Pancreas (tissue), 10 donors: ENCODE data around the gene ADGRG6. TPM values are rescaled to one million over a fixed set of nuclear protein-coding genes. Genes with fewer than 3 reads are reported as not detected.

ENCODE experiments used
- ATAC-seq, 4 donors: fragments of 200-7000 bp; cut with Tn5 transposase; one replicate each; pipeline versions ENCODE4 v1.8.0 to v1.9.1; 2020; ENCODE audit warnings: mild to moderate bottlenecking in 4 of 4, moderate library complexity in 4 of 4
- DNase-seq, 6 donors: peaks; one replicate each; pipeline ENCODE4 v3.0.0-alpha.2; 2020
- FAIRE-seq: peaks from 2 replicates; lab custom pipeline; 2012; peaks lifted over from hg19 to GRCh38; lab: Jason Lieb, UNC
- H3K27ac ChIP-seq, 4 donors: fragments of 200-600 bp; sonication (generic); 1 replicate in 3 of 4; 2 replicates in 1 of 4; pipeline versions ENCODE4 v1.5.0 to v1.8.0; 2020
- H3K27me3 ChIP-seq, 4 donors: fragments of 200-600 bp; one replicate each; pipeline ENCODE4 v1.8.0; 2021
- H3K36me3 ChIP-seq, 3 donors: fragments of 200-600 bp; sonication (generic) in 1 of 3; one replicate each; pipeline versions ENCODE4 v1.5.0 to v1.8.0; 2020 to 2021
- H3K4me1 ChIP-seq, 3 donors: fragments of 200-600 bp; one replicate each; pipeline ENCODE4 v1.8.0; 2021
- H3K4me3 ChIP-seq, 4 donors: fragments of 200-600 bp; sonication (generic) in 2 of 4; one replicate each; pipeline versions ENCODE4 v1.5.0 to v1.8.0; 2020 to 2021
- H3K9me3 ChIP-seq, 4 donors: fragments of 200-600 bp; one replicate each; pipeline ENCODE4 v1.8.0; 2021
- WGBS, 2 donors: extraction: QIAGEN DNeasy Blood & Tissue Kit; methylation state at CpG; one replicate each; pipeline ENCODE4 v1.1.7; 2013; 5-methylcytosine and 5-hydroxymethylcytosine counted together
- intact Hi-C, 3 donors: fragments of 100-400 bp; cut with DNase I; formaldehyde crosslinking; loops; one replicate each; pipeline versions ENCODE4 v1.11.1 to v1.14.2; 2022
- polyA plus RNA-seq, 2 donors: library from polyadenylated mRNA; stranded (reverse); fragments of 200-250 nt; gene quantifications; one replicate each; pipeline ENCODE4 v1.2.3, GENCODE V29; 2013
- total RNA-seq, 6 donors: library from RNA; stranded (reverse); fragmentation: NEBNext Ultra II Directional in 4 of 6; extraction: Animal tissue kit (Norgen Biotek cat#: 25700) in 4 of 6; gene quantifications; one replicate each; pipeline versions ENCODE4 v1.2.1 to v1.2.4, GENCODE V29; 2021 to 2023
- TF ChIP-seq, protein P1 (sequence below), 4 donors: fragments of 200-600 bp; sonication (generic) in 3 of 4; IDR thresholded peaks; one replicate each; pipeline versions ENCODE4 v1.5.0 to v1.8.0; 2021; ENCODE audit warnings: antibody characterized with exemption in 4 of 4
- donor health status: healthy with polysubstance abuse.
- donor health status: DM: no; HTN: no; CAD: no; lungs with moderate emphysema.
- donor health status: DM: no; HTN: no; CAD: no.
- donor health status: control.
- donor health status: control.
- donor health status: Bipolar disorder and iron deficiency.
- donor health status: DM: yes; HTN: yes; CAD: no.
- donor health status: DM: no; HTN: no; CAD: no.
- donor health status: DM: no; HTN: no; CAD: no.
- donor health status: DM: yes; HTN: yes; CAD: no.

The ADGRG6 gene
- total and polyA plus RNA-seq, 8 donors, result 1.6 to 10.7 (median 4.2) TPM

DNA sequence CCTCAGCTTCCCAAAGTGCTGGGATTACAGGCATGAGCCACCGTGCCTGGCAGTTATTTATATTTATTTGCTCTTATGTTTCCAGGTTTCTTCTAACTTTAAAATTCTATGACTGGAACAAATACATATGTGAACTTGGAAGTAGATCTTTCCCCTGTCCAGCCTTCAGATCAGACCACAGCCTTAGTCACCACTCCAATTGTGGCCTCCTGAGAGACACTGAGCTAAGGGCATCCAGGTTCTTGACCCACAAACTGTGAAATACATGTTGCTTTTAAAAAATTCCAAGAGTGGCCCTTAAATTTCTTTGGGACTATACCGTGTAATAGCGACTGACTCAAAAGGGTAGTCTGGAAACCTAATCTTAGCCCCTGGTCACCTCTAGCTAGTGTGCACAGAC lies 1.5 kb upstream of the ADGRG6 start:
- intact Hi-C loops, result no loop called here
- H3K9me3 ChIP-seq, result no peaks in the 10 kb centered on the region
- H3K27me3 ChIP-seq, result no peaks in the 10 kb centered on the region
- TF ChIP-seq, protein P1, sequence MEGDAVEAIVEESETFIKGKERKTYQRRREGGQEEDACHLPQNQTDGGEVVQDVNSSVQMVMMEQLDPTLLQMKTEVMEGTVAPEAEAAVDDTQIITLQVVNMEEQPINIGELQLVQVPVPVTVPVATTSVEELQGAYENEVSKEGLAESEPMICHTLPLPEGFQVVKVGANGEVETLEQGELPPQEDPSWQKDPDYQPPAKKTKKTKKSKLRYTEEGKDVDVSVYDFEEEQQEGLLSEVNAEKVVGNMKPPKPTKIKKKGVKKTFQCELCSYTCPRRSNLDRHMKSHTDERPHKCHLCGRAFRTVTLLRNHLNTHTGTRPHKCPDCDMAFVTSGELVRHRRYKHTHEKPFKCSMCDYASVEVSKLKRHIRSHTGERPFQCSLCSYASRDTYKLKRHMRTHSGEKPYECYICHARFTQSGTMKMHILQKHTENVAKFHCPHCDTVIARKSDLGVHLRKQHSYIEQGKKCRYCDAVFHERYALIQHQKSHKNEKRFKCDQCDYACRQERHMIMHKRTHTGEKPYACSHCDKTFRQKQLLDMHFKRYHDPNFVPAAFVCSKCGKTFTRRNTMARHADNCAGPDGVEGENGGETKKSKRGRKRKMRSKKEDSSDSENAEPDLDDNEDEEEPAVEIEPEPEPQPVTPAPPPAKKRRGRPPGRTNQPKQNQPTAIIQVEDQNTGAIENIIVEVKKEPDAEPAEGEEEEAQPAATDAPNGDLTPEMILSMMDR (IDR thresholded peaks at IDR 0.05), result no peak
- no peak for DNase-seq
- H3K27ac ChIP-seq, result no peak overlapping the region
- H3K4me1 ChIP-seq, result peaks cover 0 to 5% (median 4%) of the 10 kb centered on the region in 3 donors
- no peak overlapping the region for H3K4me3 ChIP-seq
- H3K36me3 ChIP-seq, result no peaks in the 10 kb centered on the region
- WGBS, 2 donors, result 91% methylated on average over 3 of the region's 3 CpGs
- ATAC-seq, result no peak
- no peak for FAIRE-seq

DNA sequence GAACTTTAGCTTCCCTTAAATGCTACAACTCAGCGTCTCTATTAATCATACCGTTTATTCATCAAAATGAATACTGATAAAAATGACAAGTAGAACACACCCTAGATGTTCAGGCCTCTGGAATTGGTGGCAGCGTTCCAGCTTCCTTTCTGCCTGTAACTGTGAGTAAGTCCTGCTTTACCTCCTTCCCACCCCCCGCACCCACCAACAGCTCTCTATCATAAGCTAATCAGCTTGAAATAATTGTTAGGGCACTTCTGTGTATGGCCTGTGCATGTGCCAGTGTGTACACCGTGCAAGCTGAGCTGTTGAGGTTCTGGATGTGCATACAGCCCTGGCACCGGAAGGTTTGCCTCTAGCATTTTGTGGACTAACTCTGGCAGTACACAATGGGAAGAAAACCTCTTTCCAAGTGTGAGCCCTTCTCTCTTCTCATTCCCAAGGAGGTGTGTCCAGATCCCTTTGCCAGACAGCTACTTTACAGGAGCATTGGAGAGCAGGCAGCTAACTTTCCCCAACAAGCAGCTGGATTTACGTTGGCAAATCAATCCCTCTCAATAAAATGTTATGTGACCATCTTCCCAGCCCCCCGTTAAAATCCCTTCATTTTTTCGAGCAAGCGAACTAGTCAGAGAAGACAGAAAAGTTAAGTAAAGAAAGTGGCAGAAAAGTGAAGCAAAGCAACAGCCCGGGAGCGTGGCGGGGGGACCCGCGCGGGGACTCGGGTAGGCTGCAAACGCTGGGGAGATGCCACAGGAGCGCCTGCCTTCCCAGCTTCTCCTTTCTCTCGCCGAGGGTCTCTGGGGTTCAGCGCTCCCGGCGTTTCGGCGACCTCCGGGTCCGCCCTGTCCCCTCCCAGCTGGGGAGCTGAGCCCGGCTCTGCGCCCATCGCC lies 803 bp upstream of the ADGRG6 start:
- peak; percentile 22 to 45 (median 40) for ATAC-seq
- FAIRE-seq, result no peak
- peak in 5 of 6 donors; percentile 7 to 63 (median 37) for DNase-seq

DNA sequence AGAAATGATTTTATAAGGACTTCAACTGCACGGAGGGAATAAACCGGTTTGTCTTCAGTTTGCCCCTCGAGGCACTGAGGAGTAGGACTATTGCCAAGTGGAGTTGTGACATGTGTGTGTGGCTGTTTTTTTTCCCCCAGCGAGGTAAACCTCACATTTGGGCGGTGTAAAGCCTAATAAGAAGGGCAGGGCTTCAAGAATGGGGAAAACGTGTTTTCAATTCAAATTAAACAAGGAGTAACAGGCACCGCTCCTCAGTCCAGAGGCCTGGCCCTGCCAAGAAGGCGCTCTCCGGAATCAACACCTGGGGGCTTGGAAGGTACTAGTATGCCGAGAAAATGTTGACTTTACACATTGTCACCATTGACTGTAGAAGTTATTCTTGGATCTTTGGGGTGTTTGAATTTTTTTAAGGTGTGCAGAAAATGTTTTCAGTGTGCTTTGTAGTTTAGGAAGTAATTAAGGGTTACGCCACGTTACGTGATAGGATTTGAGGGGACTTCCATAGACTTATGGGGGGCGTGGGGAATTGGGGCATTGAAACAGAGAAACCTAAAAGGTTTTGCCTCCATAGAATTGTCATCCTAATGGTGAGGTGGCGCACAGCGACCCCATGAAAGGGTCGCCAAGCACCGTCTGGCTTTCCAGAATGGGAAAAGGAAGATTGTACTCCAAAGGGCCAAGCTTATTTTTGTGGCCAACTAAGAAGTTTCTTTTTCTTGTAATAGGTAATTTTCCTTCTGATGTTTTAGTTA lies 791 bp downstream of the ADGRG6 start:
- H3K4me3 ChIP-seq, result peak overlapping the region; percentile 49 to 69 (median 55)
- intact Hi-C loops, result no loop called here
- no peaks in the 10 kb centered on the region for H3K36me3 ChIP-seq
- DNase-seq (peak in 1 of 6 donors; percentile 9), ATAC-seq (peak; percentile 12 to 44 (median 20)), FAIRE-seq (no peak)
- peaks cover 0 to 5% (median 4%) of the 10 kb centered on the region in 3 donors for H3K4me1 ChIP-seq
- WGBS, 2 donors, result 53 to 54% methylated on average over 18 of the region's 18 CpGs
- peak overlapping the region in 1 of 4 donors; percentile 68 for H3K27ac ChIP-seq
- TF ChIP-seq, protein P1 (IDR thresholded peaks at IDR 0.05), result no peak
- H3K27me3 ChIP-seq, result no peaks in the 10 kb centered on the region
- H3K9me3 ChIP-seq, result no peaks in the 10 kb centered on the region

More for the DNA sequence above, 803 bp upstream of the ADGRG6 start:
- no peaks in the 10 kb centered on the region for H3K27me3 ChIP-seq
- peaks cover 0 to 5% (median 4%) of the 10 kb centered on the region in 3 donors for H3K4me1 ChIP-seq
- intact Hi-C loops, result no loop called here
- 10 to 12% methylated on average over 23 to 31 of the region's 31 CpGs for WGBS, 2 donors
- H3K9me3 ChIP-seq, result no peaks in the 10 kb centered on the region
- H3K36me3 ChIP-seq, result no peaks in the 10 kb centered on the region
- peak overlapping the region; percentile 49 to 69 (median 55) for H3K4me3 ChIP-seq
- TF ChIP-seq, protein P1 (IDR thresholded peaks at IDR 0.05), result no peak
- peak overlapping the region in 2 of 4 donors; percentile 58 to 68 for H3K27ac ChIP-seq

DNA sequence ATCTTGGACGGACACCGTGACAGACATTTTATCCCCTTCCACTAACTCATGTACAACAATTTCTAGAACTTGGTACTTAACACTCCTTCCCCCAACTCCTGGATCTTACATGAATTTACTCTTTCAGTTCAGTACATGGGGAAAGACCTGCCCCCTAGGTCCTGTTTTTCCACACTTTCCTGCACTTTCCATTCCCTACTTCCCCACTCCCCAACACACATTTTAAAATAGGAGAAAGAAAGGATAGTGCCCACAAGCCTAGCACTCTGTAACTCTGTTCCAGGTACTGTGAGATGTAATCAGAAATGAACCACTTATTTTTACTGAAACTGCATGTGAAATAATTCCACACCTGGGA lies 1.3 kb downstream of the ADGRG6 start:
- intact Hi-C loops, result no loop called here
- DNase-seq, result no peak
- FAIRE-seq, result no peak
- ATAC-seq, result no peak
- peak overlapping the region in 1 of 4 donors; percentile 69 for H3K4me3 ChIP-seq
- no peaks in the 10 kb centered on the region for H3K36me3 ChIP-seq
- no peaks in the 10 kb centered on the region for H3K27me3 ChIP-seq
- H3K9me3 ChIP-seq, result no peaks in the 10 kb centered on the region
- WGBS, 2 donors, result 80 to 87% methylated on average over 2 of the region's 2 CpGs
- TF ChIP-seq, protein P1 (IDR thresholded peaks at IDR 0.05), result no peak
- peaks cover 0 to 5% (median 4%) of the 10 kb centered on the region in 3 donors for H3K4me1 ChIP-seq
- no peak overlapping the region for H3K27ac ChIP-seq
